Spleen (tissue), 11 donors: ENCODE measurements around the gene POMT1. TPM values are rescaled to one million over a fixed set of nuclear protein-coding genes. Genes with fewer than 3 reads are reported as not detected.

ENCODE experiments used
- DNase-seq: peaks from one replicate; pipeline ENCODE4 v3.0.0-alpha.2; 2020
- H3K27ac ChIP-seq, 8 donors: fragments of 200-600 bp; sonication (generic) in 7 of 8; 1 replicate in 4 of 8; 2 replicates in 4 of 8; pipeline versions ENCODE4 v1.5.0 to v1.8.0; 2016 to 2021; ENCODE audit warnings: inconsistent platforms in 4 of 8, mild to moderate bottlenecking in 4 of 8, moderate library complexity in 1 of 8
- H3K27me3 ChIP-seq, 7 donors: fragments of 200-600 bp; sonication (generic) in 6 of 7; replicated peaks in 1 of 7; 1 replicate in 4 of 7; 2 replicates in 3 of 7; pipeline versions ENCODE4 v1.5.0 to v1.8.0; 2016 to 2021; ENCODE audit warnings: inconsistent platforms in 3 of 7, mild to moderate bottlenecking in 1 of 7
- H3K36me3 ChIP-seq, 6 donors: fragments of 200-600 bp; sonication (generic) in 5 of 6; 1 replicate in 4 of 6; 2 replicates in 2 of 6; pipeline versions ENCODE4 v1.5.0 to v1.8.0; 2016 to 2021; ENCODE audit warnings: inconsistent platforms in 2 of 6
- H3K4me1 ChIP-seq, 6 donors: fragments of 200-600 bp; sonication (generic) in 5 of 6; 1 replicate in 3 of 6; 2 replicates in 3 of 6; pipeline versions ENCODE4 v1.5.0 to v1.8.0; 2016 to 2021; ENCODE audit warnings: inconsistent platforms in 3 of 6
- H3K4me3 ChIP-seq, 8 donors: fragments of 200-600 bp; sonication (generic) in 7 of 8; 1 replicate in 4 of 8; 2 replicates in 4 of 8; pipeline versions ENCODE4 v1.5.0 to v1.8.0; 2016 to 2021; ENCODE audit warnings: inconsistent platforms in 4 of 8, mild to moderate bottlenecking in 4 of 8, moderate library complexity in 2 of 8
- H3K9me3 ChIP-seq, 8 donors: fragments of 200-600 bp; sonication (generic) in 7 of 8; 1 replicate in 4 of 8; 2 replicates in 4 of 8; pipeline versions ENCODE4 v1.5.0 to v1.8.0; 2016 to 2021; ENCODE audit warnings: inconsistent platforms in 4 of 8
- POLR2A ChIP-seq, 3 donors: fragments of 450-650 bp; IDR thresholded peaks; one replicate each; pipeline ENCODE4 v1.5.1; 2017; ENCODE audit warnings: antibody characterized with exemption in 3 of 3, mild to moderate bottlenecking in 1 of 3
- POLR2AphosphoS5 ChIP-seq, 3 donors: sonication (generic); formaldehyde crosslinking; IDR thresholded peaks; one replicate each; pipeline ENCODE4 v1.5.1; 2017; ENCODE audit warnings: antibody characterized with exemption in 3 of 3
- WGBS, 5 donors: extraction: QIAGEN DNeasy Blood & Tissue Kit in 3 of 5; methylation state at CpG; one replicate each; pipeline versions ENCODE4 v1.1.5 to v1.1.7; 2013 to 2018; 5-methylcytosine and 5-hydroxymethylcytosine counted together
- intact Hi-C: fragments of 100-400 bp; cut with DNase I; formaldehyde crosslinking; loops from one replicate; pipeline ENCODE4 v1.15.0; 2023; ENCODE audit warnings: low total_unique reads
- polyA plus RNA-seq, 3 donors: library from polyadenylated mRNA; stranded (reverse); fragments of 200-250 nt; gene quantifications; one replicate each; pipeline ENCODE4 v1.2.1, GENCODE V29; 2013
- total RNA-seq, 7 donors: library from RNA; depleted of rRNA in 3 of 7; stranded (reverse); fragments of >200 nt in 3 of 7; fragmentation: NEBNext Ultra II Directional in 4 of 7; extraction: Animal tissue kit (Norgen Biotek cat#: 25700) in 4 of 7; gene quantifications; one replicate each; pipeline versions ENCODE4 v1.1.0 to v1.2.1, GENCODE V29; 2016 to 2021
- TF ChIP-seq, protein P1 (sequence below), 11 experiments: fragments of 200-600 bp in 7 of 11; fragments of 450-650 bp in 4 of 11; sonication (generic) in 4 of 11; IDR thresholded peaks in 8 of 11; conservative IDR thresholded peaks in 3 of 11; 1 replicate in 7 of 11; 2 replicates in 4 of 11; pipeline versions ENCODE4 v1.4.0 to v1.8.0; 2016 to 2021; ENCODE audit warnings: antibody characterized with exemption in 11 of 11, inconsistent platforms in 4 of 11, mild to moderate bottlenecking in 1 of 11
- donor health status: healthy with polysubstance abuse.
- donor health status: DM: no; HTN: no; CAD: no; lungs with moderate emphysema.
- donor health status: DM: no; HTN: no; CAD: no.
- donor health status: Bipolar disorder and iron deficiency.
- donor health status: healthy.
- donor health status: DM: no; HTN: no; CAD: no.
- donor health status: DM: yes; HTN: yes; CAD: no.

The POMT1 gene
- total and polyA plus RNA-seq, 10 donors = 20.4 to 66.5 (median 32.3) TPM

DNA sequence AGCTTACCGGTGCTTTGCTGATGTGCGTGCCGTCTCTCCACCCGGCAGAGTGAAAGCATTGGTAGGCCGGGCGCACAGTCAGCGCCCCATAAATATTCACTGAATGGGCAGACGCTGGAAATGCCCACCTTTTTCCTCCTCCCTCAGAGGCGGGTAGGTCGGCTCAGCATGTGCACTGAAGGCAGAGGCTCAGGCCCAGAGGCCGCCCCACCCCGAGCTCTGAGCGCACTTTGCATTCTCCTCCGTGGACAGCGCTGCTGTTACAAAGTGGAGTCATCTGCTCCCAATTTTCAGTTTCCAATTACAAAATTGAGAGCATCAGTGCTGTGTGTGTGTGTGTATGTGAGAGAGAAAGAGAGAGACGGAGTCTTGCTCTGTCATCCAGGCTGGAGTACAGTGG is 17.8 kb downstream of the POMT1 start:
- intact Hi-C loops = no loop called here
- TF ChIP-seq POLR2AphosphoS5 (IDR thresholded peaks at IDR 0.05) (no peak), POLR2A (IDR thresholded peaks at IDR 0.05) (no peak)
- TF ChIP-seq, protein P1, sequence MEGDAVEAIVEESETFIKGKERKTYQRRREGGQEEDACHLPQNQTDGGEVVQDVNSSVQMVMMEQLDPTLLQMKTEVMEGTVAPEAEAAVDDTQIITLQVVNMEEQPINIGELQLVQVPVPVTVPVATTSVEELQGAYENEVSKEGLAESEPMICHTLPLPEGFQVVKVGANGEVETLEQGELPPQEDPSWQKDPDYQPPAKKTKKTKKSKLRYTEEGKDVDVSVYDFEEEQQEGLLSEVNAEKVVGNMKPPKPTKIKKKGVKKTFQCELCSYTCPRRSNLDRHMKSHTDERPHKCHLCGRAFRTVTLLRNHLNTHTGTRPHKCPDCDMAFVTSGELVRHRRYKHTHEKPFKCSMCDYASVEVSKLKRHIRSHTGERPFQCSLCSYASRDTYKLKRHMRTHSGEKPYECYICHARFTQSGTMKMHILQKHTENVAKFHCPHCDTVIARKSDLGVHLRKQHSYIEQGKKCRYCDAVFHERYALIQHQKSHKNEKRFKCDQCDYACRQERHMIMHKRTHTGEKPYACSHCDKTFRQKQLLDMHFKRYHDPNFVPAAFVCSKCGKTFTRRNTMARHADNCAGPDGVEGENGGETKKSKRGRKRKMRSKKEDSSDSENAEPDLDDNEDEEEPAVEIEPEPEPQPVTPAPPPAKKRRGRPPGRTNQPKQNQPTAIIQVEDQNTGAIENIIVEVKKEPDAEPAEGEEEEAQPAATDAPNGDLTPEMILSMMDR (IDR thresholded peaks at IDR 0.05 in 8 of 11, conservative IDR thresholded peaks at IDR 0.05 in 3 of 11) = no peak
- Histone ChIP-seq H3K36me3 (peaks cover 0 to 100% (median 79%) of the 10 kb centered on the region in 6 donors), H3K4me3 (no peak overlapping the region), H3K4me1 (peaks cover 0 to 15% (median 2%) of the 10 kb centered on the region in 6 donors), H3K27me3 (no peaks in the 10 kb centered on the region), H3K27ac (no peak overlapping the region), H3K9me3 (peaks cover 0 to 9% (median under 1%) of the 10 kb centered on the region in 8 donors)
- DNase-seq = no peak
- 79 to 90% (median 84%) methylated on average over 16 of the region's 16 CpGs for WGBS, 5 donors

- TF ChIP-seq, protein P1 (IDR thresholded peaks at IDR 0.05 in 8 of 11, conservative IDR thresholded peaks at IDR 0.05 in 3 of 11) = no peak
- TF ChIP-seq POLR2AphosphoS5 (IDR thresholded peaks at IDR 0.05) (no peak), POLR2A (IDR thresholded peaks at IDR 0.05) (no peak)
- H3K27me3 ChIP-seq = no peaks in the 10 kb centered on the region
- no peak overlapping the region for H3K4me3 ChIP-seq
- DNase-seq = no peak
- H3K9me3 ChIP-seq = peaks cover 0 to 6% (median 0%) of the 10 kb centered on the region in 8 donors
- H3K27ac ChIP-seq = no peak overlapping the region
- peaks cover 0 to 15% (median 2%) of the 10 kb centered on the region in 6 donors for H3K4me1 ChIP-seq
- 93 to 97% (median 95%) methylated on average over 10 of the region's 10 CpGs for WGBS, 5 donors
- H3K36me3 ChIP-seq = peaks cover 0 to 100% (median 86%) of the 10 kb centered on the region in 6 donors
- intact Hi-C loops = no loop called here
Observed at GRCh38 chr9:131521203-131521602, 18.5 kb downstream of the POMT1 start.

DNA sequence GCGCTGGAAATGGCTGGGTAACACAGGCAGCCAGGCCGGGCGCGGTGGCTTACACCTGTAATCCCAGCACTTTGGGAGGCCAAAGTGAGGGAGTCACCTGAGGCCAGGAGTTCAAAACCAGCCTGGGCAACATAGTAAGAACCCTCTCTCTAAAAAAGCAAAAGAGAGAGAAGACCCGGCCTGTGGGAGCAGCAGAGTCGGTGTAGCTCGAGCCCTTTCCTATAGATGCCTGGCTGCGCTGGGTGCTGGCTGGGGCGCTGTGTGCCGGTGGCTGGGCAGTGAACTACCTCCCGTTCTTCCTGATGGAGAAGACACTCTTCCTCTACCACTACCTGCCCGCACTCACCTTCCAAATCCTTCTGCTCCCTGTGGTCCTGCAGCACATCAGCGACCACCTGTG is 19.1 kb downstream of the POMT1 start:
- TF ChIP-seq POLR2A (IDR thresholded peaks at IDR 0.05) (no peak), POLR2AphosphoS5 (IDR thresholded peaks at IDR 0.05) (peak in 1 of 3 donors; percentile 11)
- Histone ChIP-seq H3K4me1 (peaks cover 0 to 15% (median 2%) of the 10 kb centered on the region in 6 donors), H3K27me3 (no peaks in the 10 kb centered on the region), H3K9me3 (no peaks in the 10 kb centered on the region), H3K4me3 (no peak overlapping the region), H3K27ac (no peak overlapping the region), H3K36me3 (peaks cover 0 to 100% (median 86%) of the 10 kb centered on the region in 6 donors)
- intact Hi-C loops = no loop called here
- no peak for DNase-seq
- 94 to 97% (median 96%) methylated on average over 13 of the region's 13 CpGs for WGBS, 5 donors

- TF ChIP-seq POLR2A (IDR thresholded peaks at IDR 0.05) (no peak), POLR2AphosphoS5 (IDR thresholded peaks at IDR 0.05) (peak in 1 of 3 donors; percentile 58)
- TF ChIP-seq, protein P1 (IDR thresholded peaks at IDR 0.05 in 8 of 11, conservative IDR thresholded peaks at IDR 0.05 in 3 of 11) = no peak
- DNase-seq = no peak
- Histone ChIP-seq H3K36me3 (peaks cover 0 to 100% (median 91%) of the 10 kb centered on the region in 6 donors), H3K27me3 (no peaks in the 10 kb centered on the region), H3K27ac (no peak overlapping the region), H3K4me3 (no peak overlapping the region), H3K9me3 (no peaks in the 10 kb centered on the region), H3K4me1 (peaks cover 0 to 15% (median 2%) of the 10 kb centered on the region in 6 donors)
- intact Hi-C loops = no loop called here
- 89 to 94% (median 92%) methylated on average over 28 to 29 of the region's 29 CpGs for WGBS, 5 donors
Observed at GRCh38 chr9:131522257-131523085, 19.8 kb downstream of the POMT1 start.
